Fibroblast of the aortic adventitia (primary cell): ENCODE results near the gene GRIK4. TPM values are rescaled to one million over a fixed set of nuclear protein-coding genes. Genes with fewer than 3 reads are reported as not detected.

Experiments used
- DNase-seq: peaks from one replicate; pipeline ENCODE4 v3.0.0-alpha.2; 2010; ENCODE audit warnings: low read depth
- H3K4me3 ChIP-seq: 2 replicates; pipeline ENCODE4 v1.5.1; 2011; ENCODE audit warnings: low read depth, mild to moderate bottlenecking, control low read depth, low read length, moderate library complexity
- CTCF ChIP-seq: IDR thresholded peaks from 2 replicates; pipeline ENCODE4 v1.5.1; 2011; ENCODE audit warnings: mild to moderate bottlenecking, low read length, control low read depth, inconsistent platforms; ENCODE audit not compliant: insufficient read depth
- total RNA-seq: library from RNA; depleted of rRNA; stranded (reverse); fragments of >200 nt; gene quantifications from 2 replicates; pipeline ENCODE4 v1.2.3, GENCODE V29; 2012; ENCODE audit warnings: low replicate concordance

GRIK4 gene
- total RNA-seq, 1 donor = not detected

- no peak overlapping the region for H3K4me3 ChIP-seq
- no peak for TF ChIP-seq CTCF
- no peak for DNase-seq
These were observed 3.1 kb downstream of the GRIK4 start for GRCh38 chr11:120514541-120515121.

GRCh38 chr11:120515186-120515723 is 3.7 kb downstream of the GRIK4 start:
- H3K4me3 ChIP-seq = no peak overlapping the region
- DNase-seq = no peak
- no peak for TF ChIP-seq CTCF

GRCh38 chr11:120516461-120517389 is 5.2 kb downstream of the GRIK4 start:
- TF ChIP-seq CTCF = no peak
- DNase-seq = no peak

GRCh38 chr11:120517390-120517761 is 5.8 kb downstream of the GRIK4 start:
- H3K4me3 ChIP-seq = no peak overlapping the region
- no peak for DNase-seq
- TF ChIP-seq CTCF = no peak

More at GRCh38 chr11:120516461-120517389, 5.2 kb downstream of the GRIK4 start:
- H3K4me3 ChIP-seq = no peak overlapping the region

- TF ChIP-seq CTCF = no peak
- no peak for DNase-seq
- H3K4me3 ChIP-seq = no peak overlapping the region
These were observed 6.3 kb downstream of the GRIK4 start for GRCh38 chr11:120517801-120518291.

- no peak for TF ChIP-seq CTCF
- H3K4me3 ChIP-seq = no peak overlapping the region
- DNase-seq = no peak
These were observed 6.8 kb downstream of the GRIK4 start for GRCh38 chr11:120518356-120518755.
